HK-2 (cell line): ENCODE results near the gene UPF2.

ENCODE experiments used
- DNase-seq: peaks from one replicate; pipeline ENCODE4 v3.0.0-alpha.2; 2018; ENCODE audit not compliant: unreplicated experiment

UPF2 gene

GRCh38 chr10:11884706-11885423, 157.7 kb downstream of the UPF2 start:
- DNase-seq = no peak

- DNase-seq = no peak
Observed at GRCh38 chr10:11882646-11883375, 159.8 kb downstream of the UPF2 start.

GRCh38 chr10:11881477-11882417, 160.9 kb downstream of the UPF2 start:
- DNase-seq = peak; percentile 60

DNA sequence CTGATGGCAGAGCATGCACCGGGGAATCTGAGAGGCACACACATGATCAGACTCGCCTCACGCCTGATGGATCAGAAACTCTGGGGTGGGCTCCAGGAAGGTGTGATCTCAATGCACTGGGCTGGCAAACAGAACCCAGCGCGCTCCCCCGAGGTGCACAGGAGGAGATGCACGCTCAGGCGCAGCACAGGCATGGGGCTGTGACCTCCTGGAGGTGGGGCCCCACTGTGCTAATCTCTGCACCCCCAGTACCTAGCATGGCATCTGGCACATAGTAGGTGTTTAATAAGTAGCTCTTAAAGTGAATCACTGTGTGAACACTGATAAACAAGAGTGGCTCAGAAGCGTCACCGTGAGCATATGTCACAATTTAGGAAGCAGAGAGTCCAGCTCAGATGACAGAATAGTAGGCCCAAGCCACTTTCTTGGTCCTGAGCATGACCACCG, 161.6 kb downstream of the UPF2 start:
- no peak for DNase-seq

GRCh38 chr10:11880151-11881029, 162.2 kb downstream of the UPF2 start:
- no peak for DNase-seq

GRCh38 chr10:11879387-11880094, 163.1 kb downstream of the UPF2 start:
- DNase-seq = no peak

DNA sequence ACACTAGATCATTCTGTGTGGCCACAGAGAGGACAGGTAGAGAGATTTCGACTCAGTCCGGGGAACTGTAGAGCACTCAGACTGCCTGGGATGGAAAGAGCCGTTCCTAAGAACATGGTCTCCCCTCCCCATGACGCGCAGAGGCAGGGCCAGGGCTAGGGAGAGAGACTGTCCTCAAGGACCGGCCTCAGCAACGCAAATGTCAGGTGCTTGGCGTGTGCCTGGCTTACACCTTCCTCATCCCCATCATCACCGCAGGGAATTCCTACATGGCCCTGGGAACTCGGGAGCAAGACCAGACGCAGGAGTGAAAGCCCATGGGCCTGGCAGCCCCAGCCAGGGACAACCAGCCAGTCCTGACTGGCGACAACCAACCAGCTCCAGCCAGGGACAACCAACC, 163.8 kb downstream of the UPF2 start:
- no peak for DNase-seq

DNA sequence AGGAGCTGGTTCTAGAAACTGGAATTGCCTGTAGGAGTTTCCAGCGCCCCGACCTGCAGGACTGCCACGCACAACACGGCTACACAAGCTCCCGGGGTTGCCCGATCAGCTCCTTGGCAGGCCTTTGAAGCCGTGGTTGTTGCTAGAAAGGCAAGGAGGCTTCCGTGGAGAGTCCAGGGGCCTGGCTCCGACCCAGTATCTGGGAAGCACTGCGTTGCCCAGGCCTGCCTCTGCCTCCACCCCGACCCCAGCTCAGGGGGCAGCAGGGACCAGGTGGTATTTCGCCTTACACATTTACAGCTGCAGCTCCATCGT, 165.1 kb downstream of the UPF2 start:
- no peak for DNase-seq

GRCh38 chr10:11876805-11877590, 165.6 kb downstream of the UPF2 start:
- no peak for DNase-seq

GRCh38 chr10:11876324-11876723, 166.3 kb downstream of the UPF2 start:
- no peak for DNase-seq

DNA sequence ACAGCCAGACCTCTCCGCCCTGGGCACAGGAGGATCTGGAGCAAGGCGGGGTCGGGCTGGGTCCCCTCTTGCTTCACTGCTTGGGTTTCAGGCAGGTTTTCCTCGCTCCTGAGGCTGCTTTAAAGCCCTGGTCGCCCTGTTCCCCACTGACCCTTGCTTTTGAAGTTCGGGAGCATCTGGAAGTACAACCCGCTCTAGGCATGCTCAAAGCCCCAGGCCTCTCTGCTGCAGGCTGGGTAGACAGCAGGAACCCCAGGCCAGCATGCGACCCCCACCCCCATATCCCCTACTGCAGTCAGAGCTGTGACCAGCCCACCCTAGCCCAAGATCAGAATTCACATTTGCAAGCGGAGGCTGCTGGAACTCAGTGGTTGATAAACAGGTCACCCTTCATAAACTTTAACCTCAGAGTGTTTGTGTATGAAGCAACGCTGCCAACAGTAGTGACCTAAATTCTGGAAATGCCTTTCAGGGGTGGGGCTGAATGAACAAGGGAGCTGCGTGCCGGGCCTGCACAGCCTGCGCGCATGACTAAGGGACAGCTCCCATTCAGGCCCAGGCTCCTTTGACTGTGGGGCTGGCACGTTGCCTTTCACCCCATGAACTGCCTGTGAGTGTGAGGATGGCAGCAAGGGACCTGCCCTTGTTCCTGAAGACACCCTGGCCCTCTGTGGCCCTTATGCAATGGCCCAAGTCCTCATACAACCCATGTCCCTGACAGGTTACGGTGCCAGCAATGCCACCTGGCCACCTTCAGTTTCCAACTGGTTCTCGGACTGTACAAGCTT, 166.9 kb downstream of the UPF2 start:
- DNase-seq = peak; percentile 67

- no peak for DNase-seq
Observed at GRCh38 chr10:11874568-11875493, 167.8 kb downstream of the UPF2 start.

DNA sequence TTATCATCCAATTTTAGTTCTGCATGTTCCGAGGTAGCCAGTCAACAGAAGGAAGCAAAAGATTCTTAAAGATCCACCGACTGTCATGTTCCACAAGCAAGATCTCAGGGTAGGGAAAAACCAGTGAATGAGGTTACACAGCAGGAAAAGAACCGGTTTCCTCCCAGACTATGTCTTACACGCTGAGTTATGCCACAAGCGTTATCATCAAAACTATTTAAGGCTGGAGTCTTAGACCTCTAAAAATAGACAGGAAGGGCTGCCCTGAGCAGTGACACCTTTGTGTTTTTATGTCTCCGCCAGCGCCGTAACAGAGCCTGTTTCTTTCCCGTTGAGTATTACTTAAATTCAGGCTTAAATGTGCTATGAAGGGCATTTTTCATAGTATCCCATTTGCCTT, 171.1 kb downstream of the UPF2 start:
- DNase-seq = no peak

- DNase-seq = no peak
Observed at GRCh38 chr10:11870900-11871400, 171.7 kb downstream of the UPF2 start.

DNA sequence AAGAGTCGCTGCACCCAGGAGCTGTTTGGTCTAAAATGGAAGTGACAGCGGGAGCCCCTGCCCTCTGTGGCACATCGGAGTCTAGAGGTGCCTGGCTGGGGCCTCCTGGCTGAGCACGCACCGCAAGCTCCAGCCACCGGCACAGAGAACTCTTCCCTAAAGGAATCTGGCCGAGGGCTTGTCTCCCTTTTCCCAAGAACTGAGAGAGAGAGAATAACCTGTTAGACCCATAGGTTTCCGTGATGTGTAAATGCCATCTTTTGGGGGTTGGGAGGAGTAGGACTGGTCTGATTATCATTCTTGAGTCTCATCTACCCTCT, 172.2 kb downstream of the UPF2 start:
- no peak for DNase-seq
